GM23248 (cell line): ENCODE results near the gene TRRAP.

Experiments used
- EZH2 ChIP-seq: fragments of 200-600 bp; sonication (generic); IDR thresholded peaks from 2 replicates; pipeline ENCODE4 v1.6.1; 2018; ENCODE audit warnings: antibody characterized with exemption, mild to moderate bottlenecking; ENCODE audit not compliant: insufficient read depth, poor library complexity, severe bottlenecking
- EZH2phosphoT487 ChIP-seq: fragments of 200-600 bp; sonication (generic); IDR thresholded peaks from 2 replicates; pipeline ENCODE4 v1.6.1; 2018; ENCODE audit warnings: antibody characterized with exemption, moderate library complexity, mild to moderate bottlenecking, low read depth; ENCODE audit not compliant: insufficient read depth

DNA sequence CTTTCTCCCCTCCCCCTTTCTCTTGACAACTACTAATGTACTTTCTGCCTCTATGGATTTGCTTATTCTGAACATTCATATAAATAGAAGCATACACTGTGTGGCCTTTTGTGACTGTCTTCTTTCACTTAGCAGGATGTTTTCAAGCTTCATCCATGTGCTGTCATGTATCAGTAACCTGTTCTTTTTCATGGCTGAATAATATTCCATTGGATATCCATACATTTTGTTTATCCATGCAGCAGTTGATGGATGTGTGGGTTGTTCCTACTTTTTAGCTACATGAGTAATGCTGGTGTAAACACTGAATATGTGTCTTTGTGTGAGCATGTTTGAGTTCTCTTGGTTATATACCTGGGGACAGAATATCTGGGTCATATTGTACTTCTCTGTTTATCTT is 107.6 kb downstream of the TRRAP start:
- no peak for TF ChIP-seq EZH2
- no peak for TF ChIP-seq EZH2phosphoT487
